HG03139 (cell line): ENCODE measurements around the gene ARHGAP42.

ENCODE experiments used
- ATAC-seq: cut with Tn5 transposase; IDR thresholded peaks from one replicate; pipeline ENCODE4 v1.9.1; 2021; ENCODE audit not compliant: unreplicated experiment

Gene ARHGAP42

GRCh38 chr11:100948936-100949335 is 261.8 kb downstream of the ARHGAP42 start:
- no peak for ATAC-seq

DNA sequence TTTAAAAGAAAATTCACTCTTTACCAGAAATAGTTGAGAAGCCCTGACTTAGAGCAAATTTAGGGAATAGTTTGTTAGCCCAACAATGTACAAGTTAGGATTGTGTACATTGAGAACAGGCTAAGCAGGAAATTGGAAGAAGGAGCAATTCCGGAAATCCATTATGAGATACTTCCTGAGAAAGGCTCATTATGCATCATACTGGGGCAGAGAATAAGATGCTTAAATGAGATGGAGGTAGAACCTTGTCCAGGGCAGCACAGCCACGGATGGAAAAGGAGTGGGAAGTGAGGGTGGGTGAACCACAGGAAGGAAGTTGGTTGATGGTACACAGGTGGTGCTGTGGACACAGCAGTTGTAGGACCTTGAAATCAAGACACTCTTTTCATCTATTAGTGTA is 262.4 kb downstream of the ARHGAP42 start:
- no peak for ATAC-seq

- no peak for ATAC-seq
Observed at GRCh38 chr11:100955318-100955717, 268.2 kb downstream of the ARHGAP42 start.

GRCh38 chr11:100956351-100956750 is 269.3 kb downstream of the ARHGAP42 start:
- no peak for ATAC-seq

DNA sequence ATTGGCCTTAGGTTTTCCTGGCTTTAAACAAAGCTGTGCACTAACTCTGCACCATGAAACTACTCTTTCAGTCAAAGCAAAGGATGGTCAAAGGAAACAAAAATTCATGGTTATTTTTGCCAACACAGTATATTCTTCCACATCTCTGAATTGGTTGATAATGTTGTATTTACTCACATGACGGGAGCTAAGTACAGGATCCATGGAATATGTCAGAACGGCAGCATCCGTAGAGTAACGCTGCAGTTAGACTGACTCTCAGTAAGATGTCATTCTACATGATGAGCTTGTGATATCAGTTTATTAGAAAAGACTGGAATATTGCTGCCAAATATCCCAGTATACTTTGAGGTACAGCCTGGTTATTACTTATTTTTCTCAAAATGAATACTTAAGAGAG is 270.4 kb downstream of the ARHGAP42 start:
- no peak for ATAC-seq

- no peak for ATAC-seq
Observed at GRCh38 chr11:100961633-100962032, 274.5 kb downstream of the ARHGAP42 start.

DNA sequence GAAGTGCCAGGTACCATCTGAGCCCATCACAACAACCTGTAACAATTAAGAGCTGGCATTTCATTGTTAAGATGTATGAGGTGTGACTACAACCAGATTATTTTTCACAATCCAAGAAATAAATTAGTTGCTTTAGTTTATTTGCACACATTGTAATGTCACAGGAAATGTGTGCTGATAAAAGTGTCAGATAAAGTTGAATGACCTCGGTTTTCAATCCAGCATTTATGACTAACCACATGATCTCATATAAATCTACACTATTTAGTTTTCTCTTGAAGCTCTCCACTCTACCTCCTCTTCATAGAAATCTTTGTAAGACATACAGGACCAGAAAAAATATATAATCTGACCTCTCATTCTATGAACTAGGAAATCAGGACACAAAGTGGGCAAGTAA is 276.3 kb downstream of the ARHGAP42 start:
- no peak for ATAC-seq

GRCh38 chr11:100964435-100964834 is 277.3 kb downstream of the ARHGAP42 start:
- ATAC-seq = no peak

- ATAC-seq = no peak
Observed at GRCh38 chr11:100965346-100965745, 278.3 kb downstream of the ARHGAP42 start.

- no peak for ATAC-seq
Observed at GRCh38 chr11:100966366-100966765, 279.3 kb downstream of the ARHGAP42 start.

GRCh38 chr11:100969008-100969407 is 281.9 kb downstream of the ARHGAP42 start:
- no peak for ATAC-seq

DNA sequence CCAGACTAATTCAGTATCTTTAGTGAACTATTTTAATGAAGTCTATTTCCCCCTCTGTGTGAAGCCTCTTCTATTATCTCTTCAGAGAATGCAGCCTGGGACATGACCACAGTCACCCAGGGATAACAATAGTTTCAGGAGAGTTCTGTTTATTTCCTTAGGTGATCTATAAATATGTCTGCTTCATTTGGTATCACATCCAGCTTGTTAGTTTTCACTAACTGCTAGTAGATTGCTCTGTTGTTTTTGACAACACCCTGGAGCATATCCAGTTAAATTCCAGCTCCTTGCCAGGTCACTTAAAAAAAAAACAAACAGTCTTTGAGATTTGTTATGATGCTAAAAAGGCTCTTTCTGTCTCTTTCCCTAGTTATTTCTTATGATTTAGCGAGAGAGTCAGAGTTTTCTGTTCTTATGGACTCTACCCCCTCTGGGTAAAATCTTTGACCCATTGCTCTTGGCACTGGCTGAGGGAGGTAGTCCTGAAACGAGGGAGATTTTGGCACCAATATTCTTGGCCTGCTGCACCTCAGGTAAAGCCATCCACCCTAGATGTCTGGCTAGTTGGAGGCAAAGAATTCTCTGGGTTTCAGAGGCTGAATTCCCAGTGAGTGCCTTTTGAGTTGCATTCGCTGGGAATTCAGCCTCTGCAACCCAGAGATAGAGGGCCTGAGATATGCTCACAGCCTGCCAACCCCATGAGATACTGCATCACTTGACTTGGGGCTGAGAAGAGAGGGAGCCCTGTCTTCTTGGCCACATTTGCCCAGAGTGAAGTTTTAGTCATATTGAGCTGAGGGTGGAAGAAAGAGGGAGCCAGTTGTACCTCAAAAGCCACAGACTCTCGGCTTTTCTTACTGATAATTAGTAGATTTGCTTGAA is 283.4 kb downstream of the ARHGAP42 start:
- ATAC-seq = no peak

DNA sequence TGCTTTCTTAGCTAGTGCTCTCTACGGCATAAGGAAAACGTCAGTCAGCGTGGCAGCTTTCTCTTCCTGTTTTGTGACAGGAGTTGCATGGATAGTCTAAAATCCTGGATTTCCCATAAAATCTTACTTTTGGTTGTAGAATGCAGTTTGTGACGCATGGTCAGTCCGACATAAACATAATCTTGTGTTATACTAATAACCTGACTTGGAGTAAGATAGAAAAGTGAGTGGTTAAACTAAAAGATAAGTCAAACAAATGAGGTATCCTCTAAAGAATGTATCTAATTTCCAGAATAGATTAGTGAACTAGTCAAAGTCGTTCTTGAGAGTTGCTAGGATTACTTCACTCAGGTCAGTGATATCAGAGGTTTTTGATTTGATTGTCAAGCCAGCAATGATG is 285.0 kb downstream of the ARHGAP42 start:
- ATAC-seq = no peak

DNA sequence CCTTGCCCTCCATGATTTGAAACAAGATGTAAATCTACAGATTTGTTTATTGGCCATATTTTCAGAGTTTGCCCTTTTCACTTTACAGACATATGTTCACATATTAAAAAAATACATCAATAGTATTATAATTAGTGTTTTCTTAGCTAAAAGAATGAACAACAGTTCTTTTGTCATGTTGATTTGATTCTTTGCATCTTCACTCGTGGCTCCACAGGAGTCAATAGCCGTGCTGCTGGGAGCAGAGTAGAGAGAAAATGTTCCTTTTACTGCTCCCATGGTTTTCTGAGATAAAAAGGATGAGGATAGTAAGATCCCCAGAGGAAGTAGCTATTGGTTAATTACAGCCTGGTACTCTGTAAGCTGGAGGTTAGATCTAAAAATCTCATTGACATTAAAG is 291.4 kb downstream of the ARHGAP42 start:
- ATAC-seq = no peak

GRCh38 chr11:100978939-100979338 is 291.9 kb downstream of the ARHGAP42 start:
- ATAC-seq = no peak

DNA sequence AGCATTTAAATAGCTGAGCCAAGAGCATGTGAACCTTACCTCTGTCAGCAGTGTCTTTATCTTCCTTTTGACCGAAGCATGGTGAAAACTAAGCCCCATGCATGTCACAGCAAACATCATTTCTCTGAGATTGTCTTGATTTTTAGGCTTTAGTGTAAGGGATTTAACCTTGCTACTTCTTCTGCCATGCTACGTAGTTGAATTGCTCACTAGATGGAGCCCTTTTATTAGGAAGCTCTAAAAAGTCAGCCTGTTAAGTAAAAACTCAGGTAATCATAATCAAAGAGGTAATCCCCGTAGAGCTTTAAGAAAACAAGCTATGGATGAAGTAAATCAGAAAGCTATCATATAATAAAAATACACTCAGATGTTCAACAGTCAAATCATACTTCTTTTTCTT is 293.1 kb downstream of the ARHGAP42 start:
- ATAC-seq = no peak

GRCh38 chr11:100981196-100981824 is 294.2 kb downstream of the ARHGAP42 start:
- no peak for ATAC-seq

DNA sequence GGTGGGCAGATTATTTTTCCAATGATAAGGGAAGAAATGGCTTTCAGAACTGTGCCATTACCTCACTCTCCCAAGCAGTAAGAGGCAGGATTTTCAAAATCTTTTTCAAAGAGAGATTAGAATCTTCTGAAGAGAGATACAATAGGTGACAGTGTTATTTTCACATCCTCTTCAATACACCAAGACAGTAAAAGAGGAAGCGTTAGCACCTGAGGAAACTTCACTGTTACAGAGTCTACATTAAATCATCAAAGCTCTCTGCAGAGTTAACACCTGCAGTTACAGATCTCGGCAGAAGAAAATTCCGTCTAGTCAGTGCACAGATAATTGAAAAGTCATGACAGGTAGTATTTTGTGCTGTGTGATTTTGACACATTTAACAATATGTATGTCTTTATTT is 297.6 kb downstream of the ARHGAP42 start:
- peak; percentile 65 for ATAC-seq

GRCh38 chr11:100990931-100991330 is 303.8 kb downstream of the ARHGAP42 start:
- ATAC-seq = no peak

DNA sequence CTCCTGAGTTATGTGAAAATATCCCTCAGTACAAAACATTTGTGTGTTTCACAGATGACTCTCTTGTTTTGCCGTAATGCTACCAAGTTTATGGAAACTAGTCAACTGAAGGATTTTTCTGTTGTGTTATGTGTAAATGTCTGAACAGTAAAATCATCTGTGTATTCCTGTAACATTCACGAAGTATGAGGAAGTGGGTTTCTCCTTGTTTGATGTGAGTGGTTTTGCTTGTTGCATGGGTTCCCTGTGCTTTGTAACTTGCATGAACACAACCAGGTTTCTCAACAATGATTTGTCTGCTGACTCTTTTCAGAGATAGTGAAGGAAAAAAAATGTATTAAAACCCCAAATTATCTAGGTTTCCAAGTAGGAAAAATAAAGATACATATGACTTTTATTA is 304.5 kb downstream of the ARHGAP42 start:
- no peak for ATAC-seq

GRCh38 chr11:100994966-100995365 is 307.9 kb downstream of the ARHGAP42 start:
- no peak for ATAC-seq

GRCh38 chr11:100999756-101000155 is 312.7 kb downstream of the ARHGAP42 start:
- no peak for ATAC-seq
